GM18873 (cell line): ENCODE data around the gene PCDH9.

Source experiments
- ATAC-seq: cut with Tn5 transposase; IDR thresholded peaks from one replicate; pipeline ENCODE4 v1.9.1; 2021; ENCODE audit warnings: mild to moderate bottlenecking, moderate library complexity, moderate number of reproducible peaks; ENCODE audit not compliant: unreplicated experiment, low FRiP score

Gene PCDH9

DNA sequence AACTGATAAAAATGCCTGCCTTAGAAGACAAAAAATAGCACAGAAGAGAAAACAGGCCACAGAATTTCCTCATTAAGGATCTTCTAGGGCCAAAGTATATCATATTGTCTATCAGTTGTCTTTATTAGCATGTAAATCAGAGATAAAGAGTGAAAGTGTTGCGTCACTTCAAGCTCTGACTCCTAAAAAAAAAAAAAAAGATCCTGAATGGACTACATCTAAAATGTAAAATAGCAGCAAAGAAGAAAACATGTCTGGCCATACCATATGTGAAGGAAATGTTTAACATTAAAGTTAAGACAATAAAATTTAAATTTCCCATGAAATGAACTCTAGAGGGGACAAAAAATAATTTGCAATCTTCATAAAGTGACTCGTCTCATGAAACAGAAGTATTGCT is 237.4 kb downstream of the PCDH9 start:
- no peak for ATAC-seq

DNA sequence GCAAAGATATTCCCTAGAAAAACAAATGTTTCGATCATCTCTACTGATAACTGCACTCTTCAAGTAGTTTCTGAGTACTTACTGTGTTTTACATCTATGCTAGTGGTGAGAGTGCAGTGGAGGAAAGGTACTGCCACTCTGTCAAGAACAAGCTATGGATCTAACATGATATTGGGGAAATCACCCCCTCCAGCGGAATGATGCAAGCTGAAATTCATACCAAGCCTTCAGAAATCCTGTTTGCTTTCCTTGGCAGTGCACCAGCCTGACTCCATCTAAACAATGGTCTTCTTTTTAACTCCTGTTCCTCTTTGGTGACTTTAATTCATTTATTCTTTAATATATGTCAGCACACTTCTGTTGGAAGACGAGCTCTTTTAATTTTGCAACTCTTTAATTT is 238.0 kb downstream of the PCDH9 start:
- no peak for ATAC-seq

GRCh38 chr13:66984241-66984640 is 245.9 kb downstream of the PCDH9 start:
- no peak for ATAC-seq

- no peak for ATAC-seq
Measured at GRCh38 chr13:66981912-66982311, 248.2 kb downstream of the PCDH9 start.

DNA sequence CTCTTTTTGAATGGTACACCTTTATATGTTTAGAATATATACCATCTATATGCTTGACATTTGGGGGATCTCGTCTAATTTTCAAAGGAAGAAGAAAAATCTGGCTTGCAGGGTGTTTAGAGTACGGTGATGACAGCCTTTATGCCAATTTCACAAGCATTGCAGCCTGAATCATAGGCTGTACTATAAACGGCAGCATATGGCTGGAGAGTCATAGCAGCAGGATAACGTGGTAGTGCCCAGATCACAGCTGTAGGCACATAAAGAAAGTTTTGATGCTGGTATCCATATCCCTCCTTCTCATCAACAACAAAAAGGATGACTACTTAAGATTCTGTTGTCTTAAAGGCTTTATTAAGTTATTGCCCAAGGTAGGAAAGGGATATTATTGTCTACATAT is 253.0 kb downstream of the PCDH9 start:
- no peak for ATAC-seq

DNA sequence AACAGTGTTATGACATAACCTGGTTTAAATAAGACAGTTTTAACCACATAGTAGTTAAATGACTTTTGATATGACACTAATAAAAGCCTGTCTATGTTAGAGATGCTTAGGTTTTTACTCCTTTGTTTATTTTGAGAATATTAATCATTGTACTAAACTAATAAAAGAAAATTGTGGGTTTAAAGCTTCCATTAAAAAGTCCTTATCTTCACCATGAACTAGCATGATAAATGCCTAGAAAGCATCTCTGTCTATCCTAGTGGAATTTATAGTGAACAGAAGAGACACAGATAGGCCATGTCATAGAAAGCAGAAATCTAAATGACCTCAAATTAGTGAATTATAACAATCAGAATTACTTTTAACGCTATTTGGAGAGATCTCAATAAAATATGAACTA is 255.2 kb downstream of the PCDH9 start:
- no peak for ATAC-seq

DNA sequence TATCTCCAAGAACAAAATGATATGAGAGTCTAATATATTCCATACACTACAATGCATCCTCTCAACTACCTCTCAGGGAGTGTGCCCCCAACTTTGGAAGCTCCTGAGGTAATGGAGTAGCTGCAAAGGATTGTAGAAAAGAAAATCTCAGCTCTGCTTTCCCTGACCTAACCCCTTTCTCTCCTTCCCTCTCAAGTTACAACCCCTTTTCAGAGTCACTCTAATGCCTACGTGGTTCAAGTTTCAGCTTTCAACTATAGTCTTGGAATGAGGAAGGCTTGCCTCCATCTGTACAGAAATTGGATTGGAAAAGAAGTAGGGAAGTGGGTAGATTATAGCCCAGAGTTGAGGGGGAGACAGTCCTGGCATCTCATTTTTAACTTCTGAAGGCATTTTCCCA is 256.0 kb downstream of the PCDH9 start:
- no peak for ATAC-seq

DNA sequence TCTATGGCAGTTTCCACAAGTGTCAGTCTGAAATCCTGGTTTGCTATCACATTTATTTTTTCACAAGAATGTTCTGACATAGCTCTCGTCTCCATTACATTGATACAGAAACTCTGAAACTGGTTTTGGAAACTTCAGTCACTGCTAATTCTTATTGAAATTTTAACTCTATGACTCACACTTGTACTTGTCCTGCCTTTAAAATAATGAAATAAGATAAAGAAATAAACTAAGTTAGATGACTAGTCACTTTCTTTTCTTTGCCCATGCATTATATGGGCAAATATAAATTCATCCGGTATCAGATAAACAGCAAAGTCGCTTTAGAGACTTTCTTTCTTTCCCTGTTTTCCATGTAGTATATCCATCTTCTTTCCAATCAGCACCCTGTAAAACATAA is 257.5 kb downstream of the PCDH9 start:
- ATAC-seq, result no peak

GRCh38 chr13:66971004-66971403 is 259.1 kb downstream of the PCDH9 start:
- no peak for ATAC-seq

- ATAC-seq, result no peak
Measured at GRCh38 chr13:66969291-66969690, 260.8 kb downstream of the PCDH9 start.

DNA sequence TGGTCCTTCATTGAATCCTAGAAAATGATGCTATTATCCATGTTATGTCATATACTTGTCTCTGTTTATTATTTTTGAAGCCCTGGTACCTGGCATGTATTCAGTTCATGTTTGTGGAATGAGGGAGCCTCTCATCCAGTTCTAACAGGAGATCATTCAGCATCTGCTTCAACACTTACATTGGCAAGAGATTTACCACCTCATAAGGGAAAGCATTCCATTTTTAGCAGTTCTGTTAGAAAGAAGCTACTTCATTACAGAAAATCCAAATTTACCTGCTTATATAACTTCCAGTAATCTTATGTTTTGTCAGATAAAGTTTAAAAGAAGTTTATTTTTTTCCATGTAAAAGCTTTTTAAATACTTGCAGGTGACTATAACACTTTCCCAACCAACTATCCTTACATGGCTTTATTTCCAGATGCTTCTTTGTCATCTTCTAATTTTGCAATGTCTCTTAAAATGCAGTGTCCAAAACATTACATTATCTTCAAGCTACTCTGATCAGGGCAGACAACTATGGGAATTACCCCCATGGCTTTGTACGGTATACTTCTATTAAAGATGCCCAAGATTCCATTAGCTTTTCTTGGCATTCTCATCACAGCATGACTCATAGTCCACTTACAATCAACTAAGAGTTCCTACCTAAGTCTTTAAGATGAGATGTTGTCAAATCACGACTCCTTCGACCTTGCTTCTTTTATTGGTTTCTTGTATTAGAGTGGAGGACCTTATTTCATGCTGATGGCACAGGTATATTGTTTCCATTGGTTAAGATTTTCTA is 262.1 kb downstream of the PCDH9 start:
- no peak for ATAC-seq

DNA sequence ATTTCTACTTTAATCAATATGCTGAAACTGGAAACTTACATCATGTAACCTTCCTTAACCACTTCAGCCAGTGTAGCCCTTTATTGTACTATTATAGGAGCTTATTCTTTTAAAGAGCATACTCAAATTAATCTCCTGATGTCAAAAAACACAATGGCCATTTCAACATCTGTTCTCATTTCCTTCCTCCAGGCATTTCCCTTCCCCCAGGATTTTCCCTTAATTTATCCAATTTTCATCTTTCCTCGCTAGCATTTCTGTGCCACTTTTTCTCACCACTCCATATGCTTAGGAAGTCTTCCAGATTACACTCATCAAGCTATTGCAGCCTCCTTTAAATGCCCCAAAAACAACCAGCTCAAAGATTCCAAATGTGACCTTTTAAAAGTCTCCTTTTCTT is 265.0 kb downstream of the PCDH9 start:
- no peak for ATAC-seq

- ATAC-seq, result no peak
Measured at GRCh38 chr13:66962953-66963352, 267.2 kb downstream of the PCDH9 start.

DNA sequence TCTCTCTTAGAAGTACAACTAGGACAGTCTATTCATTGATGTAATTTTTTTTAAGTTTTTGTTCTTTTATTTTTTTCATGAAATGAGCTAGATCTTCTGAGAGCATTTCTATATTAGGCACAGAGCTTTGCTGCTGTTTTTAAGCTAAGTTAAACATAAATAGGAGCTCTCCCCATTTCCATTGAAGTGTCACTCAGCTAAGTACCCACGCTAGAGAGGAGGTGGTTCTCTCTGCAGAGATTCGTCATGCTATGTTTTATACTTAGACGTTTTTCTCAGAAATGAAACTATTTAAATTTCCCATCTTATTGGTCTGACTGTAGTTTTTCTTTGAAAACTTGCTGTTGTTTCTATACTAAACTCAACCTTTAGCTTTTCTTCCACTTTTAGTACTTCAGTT is 271.5 kb downstream of the PCDH9 start:
- ATAC-seq, result no peak

GRCh38 chr13:66952507-66952906 is 277.6 kb downstream of the PCDH9 start:
- ATAC-seq, result no peak

DNA sequence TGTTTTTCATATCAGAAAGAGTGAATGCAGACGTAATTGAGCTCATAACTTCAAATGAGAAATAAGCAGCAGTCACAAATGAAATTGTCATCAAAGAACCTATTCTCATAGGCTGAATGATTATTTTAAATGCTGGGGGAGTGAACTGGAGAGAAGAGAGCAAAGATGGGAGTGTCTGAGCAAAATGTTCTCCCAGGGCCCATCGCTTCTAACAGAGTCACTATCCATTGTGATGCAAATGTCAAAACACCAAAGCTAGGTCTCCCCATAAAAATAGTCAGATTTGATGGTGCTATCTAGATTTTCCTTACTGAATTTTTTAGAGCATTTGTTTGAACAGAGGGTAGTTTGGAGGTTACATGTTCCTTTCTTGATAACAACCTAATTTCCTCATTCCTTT is 278.7 kb downstream of the PCDH9 start:
- no peak for ATAC-seq

DNA sequence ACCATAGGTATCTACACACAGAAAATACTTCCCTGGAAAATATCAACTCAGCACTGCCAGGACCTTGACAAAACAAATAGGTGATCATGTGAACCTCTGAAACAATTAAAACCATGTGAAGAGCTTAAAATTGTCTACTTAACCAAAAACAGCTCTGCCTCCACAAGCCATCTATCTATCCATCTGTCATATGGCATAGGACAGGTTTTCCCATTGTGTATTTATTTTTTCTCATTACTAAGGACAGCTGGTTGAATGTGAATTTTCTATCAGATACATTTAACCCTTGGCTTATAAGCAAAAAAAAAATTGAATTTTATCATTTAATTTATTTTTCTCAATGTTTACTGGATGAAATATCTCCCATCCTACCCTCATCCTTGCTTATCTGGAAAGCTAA is 279.5 kb downstream of the PCDH9 start:
- no peak for ATAC-seq

GRCh38 chr13:66948910-66949309 is 281.2 kb downstream of the PCDH9 start:
- ATAC-seq, result no peak

DNA sequence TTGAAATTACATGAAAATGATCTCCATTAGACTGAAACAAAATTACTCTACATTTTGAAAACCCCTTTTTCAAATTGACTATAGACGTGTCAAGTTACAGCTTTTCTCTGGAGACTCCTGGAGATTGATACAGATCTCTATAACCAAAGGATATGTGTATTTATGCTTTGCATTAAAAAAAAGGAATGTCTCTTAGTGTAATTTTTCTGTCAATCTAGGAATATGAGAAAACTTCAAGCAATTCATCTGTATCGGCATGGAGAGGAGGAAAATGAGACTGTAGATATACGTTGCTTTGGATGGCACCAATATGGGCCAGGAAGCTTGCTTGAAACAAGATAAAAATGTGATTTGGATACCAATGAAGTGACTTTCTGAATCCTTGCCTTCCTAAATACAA is 286.6 kb downstream of the PCDH9 start:
- ATAC-seq, result no peak

- no peak for ATAC-seq
Measured at GRCh38 chr13:66940113-66940512, 290.0 kb downstream of the PCDH9 start.

DNA sequence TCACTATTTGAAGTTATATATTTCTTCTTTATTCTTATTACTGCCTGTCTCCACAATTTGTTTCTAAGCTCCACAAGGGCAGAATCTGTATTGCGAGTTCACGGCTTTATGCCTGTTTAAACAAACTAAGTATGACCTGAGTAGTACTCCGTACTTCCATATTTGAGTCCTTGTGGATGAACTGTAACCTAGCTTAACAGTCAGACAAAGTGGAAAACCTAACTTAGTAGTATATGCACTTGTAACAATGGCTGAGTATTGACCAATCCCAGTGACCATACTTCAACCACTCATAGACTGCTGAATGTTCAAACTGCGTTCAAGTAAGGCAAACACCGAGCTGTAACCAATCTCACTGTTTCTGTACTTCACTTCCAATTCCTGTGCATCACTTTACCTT is 292.7 kb downstream of the PCDH9 start:
- no peak for ATAC-seq

DNA sequence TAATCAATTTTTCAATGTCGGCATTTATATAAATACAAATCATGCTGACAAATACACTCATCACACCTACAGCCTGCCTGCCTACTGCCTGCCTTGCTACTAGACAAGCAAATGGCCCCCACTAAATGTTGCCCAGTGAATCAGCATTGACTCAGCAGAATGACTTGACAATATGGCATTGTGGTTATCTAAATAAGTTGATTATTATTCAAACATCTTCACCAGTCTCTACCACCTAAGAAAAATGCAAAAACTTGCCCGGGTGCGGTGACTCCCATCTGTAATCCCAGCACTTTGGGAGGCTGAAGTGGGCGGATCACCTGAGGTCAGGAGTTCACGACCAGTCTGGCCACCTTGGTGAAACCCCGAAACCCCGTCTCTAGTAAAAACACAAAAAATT is 296.1 kb downstream of the PCDH9 start:
- ATAC-seq, result no peak

- ATAC-seq, result no peak
Measured at GRCh38 chr13:66933527-66933926, 296.6 kb downstream of the PCDH9 start.
